Dedifferentiated amniotic fluid mesenchymal stem cell (primary cell): Measurements from ENCODE around the gene NOVA2.
A peak's percentile ranks its signal among the peaks of the same experiment; 100 is the strongest.
"Not testable (repeated sequence)": the region's sequence is repeated elsewhere in the genome, so short reads cannot be mapped to it uniquely, and the experiment has no call there.

Source experiments
- DNase-seq: peaks from one replicate; pipeline ENCODE4 v3.0.0-alpha.2; 2016; ENCODE audit errors: extremely low spot score

The NOVA2 gene

DNA sequence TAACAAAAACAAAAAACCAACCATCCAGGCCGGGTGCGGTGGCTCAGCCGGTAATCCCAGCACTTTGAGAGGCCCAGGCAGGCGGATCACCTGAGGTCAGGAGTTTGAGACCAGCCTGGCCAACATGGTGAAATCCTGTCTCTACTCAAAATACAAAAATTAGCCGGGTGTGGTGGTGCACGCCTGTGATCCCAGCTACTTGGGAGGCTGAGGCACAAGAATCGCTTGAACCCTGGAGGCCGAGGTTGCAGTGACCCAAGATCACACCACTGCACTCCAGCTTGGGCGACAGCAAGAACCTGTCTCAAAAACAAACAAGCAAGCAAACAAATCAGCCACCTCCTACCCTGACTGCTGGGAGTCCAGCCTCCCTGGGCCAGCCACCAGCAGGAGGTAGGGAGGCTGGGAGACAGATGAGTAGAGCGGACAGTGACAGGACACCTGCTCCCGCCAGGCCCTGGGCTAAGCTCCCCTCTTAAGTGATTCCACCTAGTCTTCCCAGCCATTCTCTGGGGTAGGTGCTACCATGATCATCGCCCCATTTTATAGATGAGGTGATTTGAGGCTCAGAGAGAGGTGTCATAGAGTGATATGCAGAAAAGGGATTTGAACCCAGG lies 77.6 kb downstream of the NOVA2 start:
- not testable (repeated sequence) for DNase-seq

GRCh38 chr19:45895519-45895972 lies 78.1 kb downstream of the NOVA2 start:
- DNase-seq, result no peak

DNA sequence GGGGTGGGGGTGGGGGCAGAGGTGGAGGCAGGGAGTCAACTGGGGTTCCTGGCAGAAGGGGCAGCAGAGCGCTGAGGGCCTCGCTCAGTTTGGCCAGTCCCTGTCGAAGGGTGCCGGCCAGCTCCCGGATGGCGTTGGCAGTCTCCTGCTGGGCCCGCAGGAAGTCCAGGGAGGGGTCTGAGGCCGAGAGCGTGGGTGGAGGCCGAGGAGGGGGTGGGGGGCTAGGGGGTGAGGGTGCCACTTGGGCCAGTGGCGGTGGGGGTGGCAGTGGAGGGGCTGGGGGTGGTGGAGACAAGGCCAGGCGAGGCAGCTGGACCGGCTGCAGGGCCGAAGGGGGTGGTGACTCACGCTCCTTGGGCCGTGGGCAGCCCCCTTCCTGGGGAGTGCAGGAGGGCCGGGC lies 82.8 kb downstream of the NOVA2 start:
- DNase-seq, result no peak

GRCh38 chr19:45889210-45889885 lies 84.3 kb downstream of the NOVA2 start:
- DNase-seq, result no peak

- DNase-seq, result no peak
These were observed 86.4 kb downstream of the NOVA2 start for GRCh38 chr19:45887200-45887710.

DNA sequence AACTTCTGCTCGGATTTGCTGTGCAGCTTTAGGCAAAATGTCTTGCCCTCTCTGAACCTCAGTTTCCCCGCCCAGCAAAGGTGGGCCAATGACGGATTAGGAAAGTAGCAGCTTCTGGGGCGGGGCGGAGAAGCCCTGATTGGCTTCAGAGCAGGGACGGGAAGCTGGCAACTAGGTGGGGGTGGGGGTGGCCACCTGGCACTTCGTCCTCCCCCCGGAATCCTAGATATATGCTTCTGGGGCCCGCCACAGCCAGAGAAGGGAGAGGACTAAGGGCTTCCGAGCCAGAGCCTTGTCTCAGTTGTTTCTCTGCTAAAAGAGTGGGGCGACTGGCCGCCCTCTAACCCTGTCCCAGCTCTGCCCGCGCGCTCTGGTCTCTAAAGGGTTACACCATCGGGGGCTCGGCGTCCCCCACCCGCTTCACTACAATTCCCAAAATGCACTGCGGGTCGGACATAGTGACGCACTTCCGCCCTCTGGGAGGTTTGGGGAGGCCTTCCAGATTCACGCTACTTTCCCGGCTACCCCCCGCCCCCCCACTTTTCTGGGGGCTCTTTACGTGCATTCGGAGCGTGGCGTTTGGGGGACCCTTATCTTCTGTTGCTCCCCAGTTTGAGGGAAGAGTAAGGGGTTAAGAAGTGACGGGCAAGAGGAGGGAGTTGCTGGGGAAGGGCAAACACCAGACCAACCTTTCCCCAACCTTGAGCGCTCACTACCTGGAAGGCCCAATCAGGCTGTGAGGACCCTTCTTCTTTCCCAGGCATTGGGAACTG lies 87.1 kb downstream of the NOVA2 start:
- peak; percentile 92 for DNase-seq

DNA sequence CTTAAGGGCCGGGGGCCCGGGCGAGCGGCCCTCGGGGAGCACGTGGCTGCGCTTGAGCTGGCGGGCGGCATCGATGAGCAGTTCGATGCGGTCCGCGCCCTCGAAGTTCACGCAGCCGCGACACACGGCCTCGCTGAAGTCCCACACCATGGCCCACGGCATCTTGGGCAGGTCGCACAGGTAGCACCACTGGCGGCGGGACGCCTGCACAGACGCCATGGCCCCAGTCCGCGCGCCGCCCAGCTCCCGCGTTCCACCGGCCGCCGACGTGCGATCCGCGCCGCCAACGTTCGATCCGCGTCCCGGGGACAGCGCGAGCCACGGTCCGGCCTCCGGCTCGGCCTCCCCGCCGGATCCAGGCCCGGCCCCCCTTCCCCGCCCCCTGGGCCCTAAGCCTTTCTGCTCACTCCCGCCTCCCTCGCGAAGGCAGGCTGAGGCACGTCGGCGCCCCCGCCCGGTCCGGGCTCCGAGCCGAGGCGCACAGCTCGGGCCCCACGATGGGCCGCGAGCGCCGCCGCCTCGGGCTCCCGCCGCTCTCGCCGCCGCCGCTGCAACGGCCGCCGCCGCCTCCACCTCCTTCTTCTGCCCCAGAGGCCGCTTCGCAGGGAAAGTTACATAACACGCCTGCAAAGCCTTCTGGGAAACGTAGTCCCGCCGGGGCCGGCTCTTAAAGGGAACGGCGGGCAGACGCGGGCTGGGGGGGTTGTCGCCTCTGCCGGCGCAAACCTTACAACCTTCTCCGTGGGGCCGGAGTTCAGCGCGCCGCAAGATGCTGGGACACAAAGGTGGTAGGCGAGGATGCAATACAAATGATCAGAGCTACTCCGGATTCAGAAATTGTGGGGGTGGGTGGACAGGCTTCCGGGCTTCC lies 87.9 kb downstream of the NOVA2 start, which contains the start of gene IRF2BP1:
Gene IRF2BP1, minus strand, starts transcription at position 586 of the 871 bp plus-strand sequence. Its CDS starts 367 bp downstream, at position 219.
- DNase-seq, result peak; percentile 94

DNA sequence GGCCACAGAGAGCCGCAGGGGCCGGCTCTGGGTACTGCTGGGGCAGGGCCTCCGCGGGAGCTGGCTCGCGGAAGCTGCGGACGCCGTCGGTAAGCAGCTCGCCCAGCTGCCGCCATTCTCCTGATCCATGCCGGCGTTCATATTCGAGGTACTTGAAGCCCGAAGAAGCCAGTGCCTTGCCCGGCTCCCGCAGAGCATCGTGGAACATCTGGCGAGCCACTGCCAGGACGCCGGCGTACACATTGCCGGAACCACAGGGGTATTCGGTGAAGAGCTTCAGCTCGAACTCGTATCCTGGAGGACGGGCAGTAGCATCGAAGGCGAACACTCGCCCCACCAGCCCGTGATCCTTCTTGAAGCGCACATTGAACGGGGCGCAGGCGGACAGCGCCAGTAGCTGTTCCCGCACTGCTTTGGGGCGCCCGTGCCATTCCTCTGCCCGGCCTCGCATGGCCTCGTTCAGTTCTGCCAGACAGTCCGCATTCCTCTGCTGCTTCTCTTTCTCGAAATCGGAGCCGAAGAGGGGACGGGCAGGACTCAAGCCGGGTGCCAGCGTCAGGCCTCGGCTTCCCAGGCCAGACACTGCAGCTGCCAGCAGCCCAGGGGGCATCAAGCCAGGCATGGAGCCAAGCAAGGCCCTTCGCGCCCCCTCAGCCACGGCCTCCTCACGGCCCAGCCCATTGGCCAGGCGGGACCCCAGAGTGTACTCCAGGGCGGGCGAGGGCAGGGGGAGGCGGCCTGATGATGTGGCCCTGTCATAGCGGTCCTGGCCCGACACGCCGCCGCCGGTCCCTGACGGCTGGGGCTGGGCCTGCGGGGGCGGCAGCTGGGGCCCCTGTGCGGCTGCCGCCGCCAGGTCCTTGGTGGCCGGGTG lies 88.7 kb downstream of the NOVA2 start:
- DNase-seq, result no peak

DNA sequence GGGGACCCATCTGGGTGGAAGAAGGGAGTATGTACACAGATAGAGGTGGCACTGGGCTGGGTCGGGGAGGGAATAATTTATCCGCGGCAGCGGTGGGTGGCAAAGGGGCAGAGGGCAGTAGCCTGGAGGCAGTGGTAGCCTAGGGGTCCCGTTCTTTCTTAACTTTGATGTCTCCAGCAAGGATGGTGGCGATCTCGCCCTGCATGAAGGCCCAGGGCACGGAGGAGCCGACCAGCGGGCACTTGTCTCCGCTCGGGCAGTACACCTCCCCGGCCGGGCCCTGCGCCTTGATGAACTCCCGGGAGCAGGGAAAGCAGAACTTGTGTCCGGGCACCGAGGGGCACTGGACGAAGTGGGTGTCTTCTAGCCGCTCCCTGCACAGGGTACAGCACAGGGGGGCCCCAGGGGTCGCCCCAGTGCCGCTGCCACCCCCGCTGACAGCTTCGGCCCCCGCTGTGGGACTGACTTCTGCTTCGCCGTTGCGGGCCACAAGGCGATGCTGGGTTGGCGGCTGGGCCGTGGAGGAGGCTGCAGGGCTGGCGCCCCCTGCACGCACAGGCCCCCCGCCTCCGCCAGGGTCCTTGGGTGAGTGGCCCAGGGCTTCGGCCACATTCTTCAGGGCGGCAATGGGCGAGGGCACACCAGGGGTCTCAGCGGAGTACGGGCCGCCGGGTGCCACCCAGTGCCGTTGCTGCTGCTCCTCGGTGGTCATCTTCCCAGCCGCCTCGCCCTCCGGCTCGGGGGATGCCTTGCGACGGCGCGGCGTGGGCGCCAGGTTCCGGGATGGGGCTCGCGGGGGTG lies 89.6 kb downstream of the NOVA2 start:
- no peak for DNase-seq
